Activated CD8-positive, alpha-beta memory T cell treated with anti-CD3 and anti-CD28 coated beads for 36 hours (primary cell): Measurements from ENCODE around the gene PLXNA4. TPM values are rescaled to one million over a fixed set of nuclear protein-coding genes. Genes with fewer than 3 reads are reported as not detected.
"Not testable (repeated sequence)": the region's sequence is repeated elsewhere in the genome, so short reads cannot be mapped to it uniquely, and the experiment has no call there.

Source experiments
- CTCF ChIA-PET: fragments of 350-600 bp; sonication (Branson Sonifier 250); formaldehyde crosslinking; loops from one replicate; lab custom pipeline; 2021; ENCODE audit warnings: antibody characterized with exemption; lab: Charles Lee
- POLR2A ChIA-PET: fragments of 350-600 bp; sonication (Branson Sonifier 250); formaldehyde crosslinking; loops from one replicate; lab custom pipeline; 2021; ENCODE audit warnings: antibody characterized with exemption; lab: Charles Lee
- total RNA-seq, 2 experiments: library from RNA; stranded (reverse); gene quantifications; one replicate each; pipeline ENCODE4 v1.2.3, GENCODE V29; 2021

The PLXNA4 gene
- total RNA-seq, 2 experiments from 2014 or later: 0.04 to 0.19 TPM

DNA sequence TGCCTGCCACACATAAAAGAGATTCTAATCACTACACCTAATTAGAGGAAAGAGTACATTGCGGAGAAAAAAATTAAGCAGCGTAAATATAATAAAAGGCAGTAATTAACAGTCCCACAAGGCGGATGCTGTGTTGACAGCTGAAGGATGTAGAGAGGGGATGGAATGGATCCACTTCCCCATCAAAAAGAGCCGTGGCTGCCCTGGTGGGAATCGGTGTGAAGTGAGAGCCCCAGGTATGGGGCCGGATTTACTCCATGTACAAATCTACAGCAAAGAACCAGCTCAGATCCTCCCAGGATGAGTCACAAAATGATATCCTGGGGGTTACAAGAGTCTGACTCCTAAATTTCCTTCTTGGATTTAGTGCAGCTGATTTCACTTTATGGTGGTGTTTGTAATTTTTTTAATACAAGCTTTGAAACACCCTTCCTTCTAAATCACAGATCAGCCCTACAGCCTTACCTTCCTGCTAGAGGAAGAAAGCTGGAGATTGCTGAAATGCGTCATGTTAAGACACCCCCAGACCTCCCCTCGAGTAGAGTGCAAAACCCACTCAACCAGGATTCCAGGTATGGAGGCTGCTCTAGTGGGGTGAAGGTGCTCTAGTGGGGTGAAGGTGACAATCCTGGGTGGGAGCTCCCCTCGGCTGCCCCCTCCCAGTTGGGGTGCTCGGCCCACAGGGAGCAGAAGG is 398.4 kb downstream of the PLXNA4 start:
- ChIA-PET POLR2A (no interaction called here), CTCF (no interaction called here)

DNA sequence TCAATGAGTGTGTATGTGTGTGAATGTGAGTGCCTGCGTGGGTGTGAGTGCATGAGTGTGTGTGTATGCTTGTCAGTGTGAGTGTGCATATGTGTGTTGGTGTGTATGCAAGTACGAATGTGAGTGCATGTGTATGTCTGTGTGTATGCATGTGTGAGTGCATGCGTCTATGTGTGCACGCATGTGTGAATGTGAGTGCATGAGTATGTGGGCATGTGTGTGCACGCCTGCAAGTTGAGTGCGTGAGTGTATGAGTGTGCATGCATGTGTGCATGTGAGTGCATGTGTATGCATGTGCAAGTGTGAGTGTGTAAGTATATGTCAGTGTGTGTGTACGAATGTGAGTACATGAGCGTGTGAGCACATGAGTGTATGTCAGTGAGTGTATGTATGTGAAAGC is 399.6 kb downstream of the PLXNA4 start:
- CTCF ChIA-PET: no interaction called here
- POLR2A ChIA-PET: no interaction called here

DNA sequence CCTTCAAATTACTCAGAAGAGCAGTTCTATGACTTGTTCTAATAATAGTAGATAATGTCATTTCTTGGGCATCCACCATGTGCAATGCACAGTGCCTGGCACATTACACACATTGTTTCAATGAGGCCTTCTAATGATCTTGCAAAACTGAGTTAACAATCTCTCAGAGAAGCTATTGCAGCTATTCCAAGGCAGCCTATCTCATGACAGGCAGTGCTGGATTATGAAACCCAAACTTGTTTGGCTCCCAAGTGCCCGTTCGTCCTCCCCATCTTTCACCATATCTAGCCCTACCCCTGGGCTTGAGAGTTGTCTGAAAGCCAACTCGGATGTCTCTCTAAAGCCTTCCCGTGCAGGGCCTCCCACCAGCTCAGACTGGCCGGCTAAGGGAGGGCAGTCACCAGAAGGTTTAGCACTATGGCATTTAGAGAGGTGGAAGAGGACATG is 405.1 kb downstream of the PLXNA4 start:
- ChIA-PET POLR2A (no interaction called here), CTCF (no interaction called here)

DNA sequence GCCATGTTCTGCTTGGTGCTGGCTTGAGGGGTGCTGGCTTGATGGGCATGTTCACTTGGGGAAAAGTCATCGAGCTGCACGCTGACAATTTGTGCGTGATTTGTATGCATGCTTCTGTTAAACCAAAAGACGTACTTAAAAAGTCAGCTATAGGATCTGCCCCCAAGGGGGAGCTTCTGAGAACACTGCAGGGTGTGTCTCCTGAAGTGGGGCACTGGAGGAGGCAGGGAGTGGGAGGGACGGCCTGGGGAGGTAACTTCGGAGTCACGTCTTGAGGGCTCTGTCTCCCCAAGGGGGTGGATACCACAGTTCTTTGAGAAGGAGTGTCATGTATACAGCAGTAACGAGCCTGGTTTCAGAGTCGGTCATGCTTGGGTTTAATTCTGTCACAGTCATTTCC is 406.5 kb downstream of the PLXNA4 start:
- ChIA-PET CTCF (no interaction called here), POLR2A (no interaction called here)

DNA sequence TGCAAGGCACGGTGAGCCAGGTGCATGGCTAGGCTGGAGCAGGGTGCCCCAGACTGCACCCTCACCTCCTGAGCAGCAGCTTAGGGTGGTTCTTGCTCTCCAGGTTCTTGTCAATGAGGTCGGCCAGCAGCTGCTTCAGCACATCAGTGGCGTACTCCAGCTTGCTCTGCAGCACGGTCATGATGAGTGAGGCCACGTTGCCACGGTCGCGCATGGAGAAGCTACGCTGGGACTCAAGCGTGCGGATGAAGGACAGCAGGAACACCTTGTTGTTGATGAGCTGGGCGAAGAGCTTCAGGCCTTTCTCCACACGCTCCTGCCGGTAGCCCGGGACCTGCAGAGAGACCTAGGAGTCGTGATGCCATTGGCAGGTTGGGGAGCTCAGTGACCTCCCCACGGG is 408.0 kb downstream of the PLXNA4 start:
- POLR2A ChIA-PET: no interaction called here
- CTCF ChIA-PET: no interaction called here

DNA sequence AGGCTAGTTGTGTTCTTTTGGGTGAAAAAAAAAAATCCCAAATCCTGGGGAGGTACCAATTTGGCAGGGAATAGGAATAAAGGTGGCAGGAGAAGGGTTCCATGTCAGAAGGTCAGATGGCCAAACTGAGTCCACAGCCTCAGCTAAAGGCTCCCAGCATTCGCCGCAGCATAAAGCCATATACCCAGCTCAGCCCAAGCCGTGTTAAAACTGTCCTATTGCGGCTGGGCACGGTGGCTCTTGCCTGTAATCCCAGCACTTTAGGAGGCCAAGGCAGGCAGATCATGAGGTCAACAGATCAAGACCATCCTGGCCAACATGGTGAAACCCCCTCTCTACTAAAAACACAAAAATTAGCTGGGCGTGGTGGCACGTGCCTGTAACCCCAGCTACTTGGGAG is 410.6 kb downstream of the PLXNA4 start:
- POLR2A ChIA-PET, CTCF ChIA-PET: not testable (repeated sequence)

DNA sequence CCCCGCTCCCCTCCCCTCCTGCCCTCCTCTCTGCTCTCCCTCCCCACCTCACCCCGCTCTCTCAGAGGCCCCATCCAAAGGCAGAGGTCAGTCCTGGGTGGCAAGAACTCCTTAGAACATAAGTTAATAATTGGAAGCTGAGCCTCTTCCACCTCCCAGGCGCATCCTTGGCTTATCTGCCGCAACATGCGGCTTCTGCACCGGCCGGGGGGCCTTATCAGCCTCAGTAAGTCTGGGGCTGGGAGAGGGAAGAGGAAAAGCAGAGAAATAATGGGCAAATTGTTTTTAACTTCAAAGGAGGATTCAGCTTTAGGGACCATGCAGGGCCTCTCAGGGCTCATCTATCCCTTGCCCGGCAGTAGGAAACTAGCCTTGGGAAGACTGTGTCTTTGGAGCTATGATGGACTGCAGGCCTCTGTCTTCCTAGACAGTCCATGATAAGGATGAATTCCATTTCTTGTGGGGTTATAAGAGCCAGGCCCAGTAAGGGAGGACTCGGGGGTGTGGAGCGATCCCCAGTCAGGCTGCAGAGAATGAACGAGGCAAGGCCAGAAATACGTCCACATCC is 411.6 kb downstream of the PLXNA4 start:
- ChIA-PET POLR2A (no interaction called here), CTCF (no interaction called here)

DNA sequence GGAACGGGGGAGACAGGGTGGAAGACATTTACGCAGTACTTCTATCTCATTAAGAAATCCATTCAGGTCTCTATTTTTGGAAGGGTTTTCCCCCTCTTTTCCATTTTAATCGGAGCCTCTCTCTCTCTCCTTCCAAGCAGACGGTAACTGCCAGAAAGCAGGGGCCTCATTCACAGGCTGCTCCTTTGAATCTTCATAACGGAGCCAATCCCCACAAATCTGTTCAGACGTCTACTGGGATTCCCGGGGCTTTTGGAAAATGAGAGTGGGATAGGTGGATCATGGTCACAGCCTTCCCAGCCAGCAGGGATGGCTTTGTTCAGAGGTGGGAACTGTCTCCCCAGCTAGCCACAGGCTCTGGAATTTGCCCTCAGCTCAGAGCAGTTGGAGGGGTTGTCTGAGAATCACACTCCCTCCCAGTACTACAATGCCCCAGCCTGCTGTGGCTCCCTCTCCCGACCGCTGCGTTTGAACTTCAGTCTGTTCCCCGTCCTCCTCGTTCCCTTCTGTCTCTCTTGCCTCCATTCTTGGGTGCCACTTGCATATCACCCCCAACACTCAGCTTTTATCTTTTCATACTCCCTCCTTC is 413.6 kb downstream of the PLXNA4 start:
- ChIA-PET CTCF (no interaction called here), POLR2A (no interaction called here)

DNA sequence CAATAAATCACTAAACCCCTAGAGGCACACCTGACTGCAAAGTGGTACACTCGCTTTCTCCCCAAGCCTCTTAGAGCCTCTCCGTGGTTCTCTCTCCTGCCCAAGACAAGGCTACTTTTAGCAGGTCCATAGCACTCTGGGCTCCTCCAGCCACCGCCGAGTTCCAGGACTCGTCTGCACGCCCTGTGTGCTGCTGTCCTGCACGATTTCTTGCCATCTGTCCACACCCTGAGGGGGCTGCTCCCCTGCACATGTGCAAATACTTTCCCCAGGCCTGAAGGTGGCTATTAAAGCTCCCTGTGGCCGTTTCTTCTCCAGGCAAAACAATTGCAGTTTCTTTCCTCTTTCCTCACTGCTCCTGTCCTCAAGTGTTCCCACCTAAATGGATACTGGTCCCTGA is 414.3 kb downstream of the PLXNA4 start:
- ChIA-PET CTCF (no interaction called here), POLR2A (no interaction called here)

DNA sequence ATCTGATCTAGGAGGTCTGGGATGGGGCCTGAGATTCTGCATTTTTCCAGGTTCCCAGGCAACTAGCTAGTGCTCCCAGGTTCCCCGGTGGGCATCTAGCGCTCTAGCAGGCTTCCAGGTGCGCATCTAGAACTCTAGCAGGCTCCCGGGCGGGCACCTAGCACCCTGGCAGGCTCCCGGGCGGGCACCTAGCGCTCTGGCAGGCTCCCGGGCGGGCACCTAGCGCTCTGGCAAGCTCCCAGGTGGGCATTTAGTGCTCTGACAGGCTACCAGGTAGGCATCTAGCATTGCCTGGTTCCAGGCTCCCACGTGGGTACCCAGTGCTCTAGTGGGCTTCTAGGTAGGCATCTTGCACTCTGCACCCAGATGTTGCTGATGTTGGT is 414.7 kb downstream of the PLXNA4 start:
- POLR2A ChIA-PET: no interaction called here
- CTCF ChIA-PET: no interaction called here

DNA sequence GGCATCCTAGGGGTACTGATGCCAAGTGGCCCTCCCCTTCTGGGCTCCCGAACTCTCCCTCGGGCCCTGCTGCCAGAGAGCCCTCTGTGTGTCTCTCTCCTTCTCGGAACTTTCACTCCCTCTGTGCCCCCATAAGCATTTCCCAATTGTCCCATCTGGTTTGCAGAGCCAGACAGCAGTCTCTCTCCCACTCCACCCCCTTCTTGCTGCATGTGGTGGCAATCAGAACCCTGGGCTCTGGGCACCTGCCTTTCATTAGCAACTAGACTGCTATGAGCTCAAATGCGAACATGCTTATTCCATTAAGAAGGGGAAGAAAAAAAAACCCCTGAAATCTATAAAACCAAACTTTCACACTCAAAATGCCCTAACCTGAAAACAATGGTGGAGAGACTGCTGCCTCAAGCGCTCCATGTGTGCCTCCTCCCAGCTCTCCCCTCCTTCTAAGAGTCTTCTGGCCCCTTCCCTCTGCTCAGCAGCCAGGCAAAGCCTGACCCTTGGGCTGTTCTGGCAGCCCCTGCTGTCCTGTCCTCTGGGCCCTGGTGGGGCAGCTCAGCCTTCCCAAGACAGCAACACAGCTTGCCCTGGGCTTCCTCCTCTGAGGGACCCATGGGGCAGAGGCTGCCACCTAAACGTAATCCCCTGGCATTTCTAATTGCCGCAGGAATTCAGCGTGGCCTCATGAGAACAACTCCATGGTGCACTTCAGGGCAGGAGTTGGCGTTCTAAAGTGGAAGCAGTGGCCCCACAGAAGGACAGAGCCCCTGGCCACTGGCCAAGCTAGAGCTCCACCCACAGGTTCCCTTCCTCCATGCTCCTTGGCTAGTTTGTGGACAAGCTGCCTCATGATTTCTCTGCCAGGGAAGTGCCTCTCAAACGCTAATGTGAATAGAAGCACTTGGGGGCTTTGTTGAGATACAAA is 415.4 kb downstream of the PLXNA4 start:
- CTCF ChIA-PET: no interaction called here
- POLR2A ChIA-PET: no interaction called here

DNA sequence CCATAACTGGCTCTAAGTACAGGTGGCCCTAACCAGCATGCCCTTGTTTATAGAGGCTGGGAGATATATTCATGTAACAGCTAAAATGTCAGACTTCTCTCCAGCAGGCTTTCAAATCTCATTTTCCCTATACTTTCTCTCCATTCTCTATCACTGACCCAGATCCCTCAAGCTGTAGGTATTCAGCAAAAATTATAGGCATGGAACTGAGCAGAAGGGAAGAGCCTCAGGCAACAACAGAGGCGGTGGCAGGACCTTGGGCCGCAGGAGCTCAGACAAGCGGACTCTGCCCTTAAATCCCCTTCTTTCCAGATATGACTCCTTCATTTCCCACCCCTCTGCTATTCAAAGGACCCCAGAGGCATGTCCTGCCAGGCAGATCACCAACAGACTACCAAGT is 417.4 kb downstream of the PLXNA4 start:
- ChIA-PET POLR2A (no interaction called here), CTCF (no interaction called here)

DNA sequence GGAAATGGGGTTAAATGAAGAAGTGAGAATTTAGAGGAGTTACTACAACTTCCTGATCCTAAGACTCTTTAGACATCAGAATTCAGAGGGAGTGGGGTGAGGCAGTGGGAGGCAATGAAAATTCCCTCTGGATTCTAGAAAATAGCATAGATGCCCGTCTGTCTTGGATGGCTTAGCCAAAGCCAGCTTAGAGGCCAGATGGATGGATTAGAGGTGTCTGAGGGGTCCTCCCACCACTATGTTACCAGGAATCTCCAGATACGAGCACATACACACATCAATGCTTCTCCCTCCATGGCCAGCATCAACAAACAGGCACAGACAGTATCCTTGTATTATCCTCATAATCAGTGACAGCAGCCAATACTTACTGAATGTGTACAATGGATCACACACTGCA is 418.1 kb downstream of the PLXNA4 start:
- POLR2A ChIA-PET: no interaction called here
- CTCF ChIA-PET: no interaction called here

DNA sequence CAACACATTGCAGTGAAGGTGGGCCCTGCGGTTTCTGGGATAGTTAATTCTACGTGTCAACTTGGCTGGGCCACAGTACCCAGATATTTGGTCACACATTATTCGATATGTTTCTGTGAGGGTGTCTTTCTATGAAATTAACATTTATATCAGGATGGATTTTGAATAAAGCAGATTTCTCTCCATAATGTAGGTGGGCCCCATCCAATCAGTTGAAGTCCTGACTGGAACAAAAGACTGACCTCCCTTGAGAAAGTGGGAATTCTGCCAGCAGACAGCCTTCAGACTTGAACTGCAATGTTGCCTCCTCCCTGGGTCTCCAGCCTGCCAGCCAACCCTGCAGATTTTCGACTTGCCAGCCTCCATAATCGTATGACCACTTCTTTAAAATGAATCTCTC is 420.6 kb downstream of the PLXNA4 start:
- POLR2A ChIA-PET: no interaction called here
- CTCF ChIA-PET: no interaction called here

DNA sequence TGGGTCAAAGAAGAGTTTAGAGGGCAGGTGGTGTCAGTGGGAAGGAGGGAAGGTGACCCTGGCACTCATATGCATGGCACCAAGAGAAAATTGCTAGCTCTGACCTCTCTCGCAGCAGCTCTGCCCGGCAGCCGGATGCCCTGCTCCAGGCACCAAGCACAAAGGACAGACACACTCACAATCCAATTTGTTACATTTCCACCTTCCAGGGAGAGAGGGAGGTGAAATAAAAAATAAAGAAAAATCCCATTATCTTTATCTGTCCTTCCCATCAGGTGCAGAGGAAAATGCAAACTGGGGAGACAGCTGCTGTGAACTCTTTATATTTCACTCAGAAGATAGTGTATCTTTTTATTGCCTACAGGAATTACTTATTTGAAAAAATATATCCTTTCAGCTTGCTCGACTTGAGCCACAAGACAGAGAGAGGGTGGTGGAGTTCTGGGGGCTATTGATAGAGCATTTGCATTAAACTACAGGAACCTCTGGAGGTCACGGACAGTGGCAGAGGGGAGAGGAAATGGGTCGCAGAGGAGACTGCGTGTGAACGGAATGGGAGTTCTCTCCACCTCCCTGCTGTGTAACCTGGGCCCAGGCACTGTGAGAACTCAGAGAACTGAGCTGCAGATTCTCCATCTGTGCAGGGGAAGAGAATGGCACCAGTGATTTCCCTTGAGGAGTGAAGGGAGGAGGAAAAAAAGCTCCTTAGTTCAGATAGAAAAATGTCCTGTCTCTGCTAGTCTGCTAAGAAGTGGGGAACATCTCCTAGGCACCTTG is 421.4 kb downstream of the PLXNA4 start:
- CTCF ChIA-PET: no interaction called here
- POLR2A ChIA-PET: no interaction called here

DNA sequence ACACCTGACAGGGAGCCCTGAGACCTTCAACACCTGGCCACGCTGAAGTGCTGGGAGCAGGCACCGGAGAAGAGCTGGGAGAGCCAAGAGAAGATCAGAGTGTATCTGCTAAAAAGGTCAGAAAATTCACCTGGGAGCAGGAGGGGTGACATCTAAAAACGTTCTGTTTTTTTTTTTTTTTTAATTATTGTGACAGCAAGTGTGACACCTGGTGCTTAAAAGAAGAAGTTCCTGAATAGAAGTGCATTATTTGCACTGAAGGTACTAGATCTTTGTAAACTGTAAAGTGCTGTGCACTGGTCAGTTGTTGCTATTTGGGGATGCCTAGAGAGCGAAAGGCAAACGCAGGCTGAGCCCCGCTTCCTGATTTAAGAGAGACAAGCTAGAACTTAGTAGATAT is 422.0 kb downstream of the PLXNA4 start:
- ChIA-PET POLR2A (no interaction called here), CTCF (no interaction called here)

DNA sequence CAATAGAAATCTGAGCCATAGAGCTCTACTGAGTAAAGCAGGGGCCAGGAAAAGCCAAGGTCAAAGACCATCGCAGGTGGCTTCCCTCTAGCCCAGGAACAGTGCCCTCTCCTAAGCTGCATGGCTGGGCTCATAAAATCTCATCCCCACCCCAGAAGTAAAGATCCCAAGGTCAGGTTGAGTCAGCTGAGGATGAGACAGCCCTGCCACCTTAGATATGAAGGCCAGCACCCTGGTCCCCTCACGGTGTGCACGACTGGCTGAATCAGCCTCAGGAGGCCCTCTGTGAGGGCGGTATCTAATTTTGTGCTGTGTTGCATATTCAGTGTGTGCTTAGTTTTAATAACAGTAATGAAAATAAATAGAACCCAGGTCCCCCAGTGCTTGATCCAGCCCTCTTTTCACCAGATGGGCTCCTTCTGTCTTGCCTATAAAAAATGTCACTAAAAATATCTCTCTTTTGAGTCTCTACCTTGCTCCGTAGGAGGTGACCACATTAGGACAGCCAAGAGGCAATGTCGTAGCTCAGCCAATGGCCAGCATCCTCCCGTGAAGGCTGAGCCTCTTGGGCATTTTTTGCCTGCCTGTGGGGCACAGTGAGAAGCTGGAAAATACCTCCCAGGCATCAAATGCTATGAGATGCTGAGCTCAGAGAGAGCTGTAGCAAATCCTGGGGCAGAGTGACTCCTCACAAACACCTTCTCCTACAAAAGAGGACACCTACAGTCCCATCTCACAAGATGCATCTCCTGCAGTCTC is 424.0 kb downstream of the PLXNA4 start:
- CTCF ChIA-PET: no interaction called here
- POLR2A ChIA-PET: no interaction called here

DNA sequence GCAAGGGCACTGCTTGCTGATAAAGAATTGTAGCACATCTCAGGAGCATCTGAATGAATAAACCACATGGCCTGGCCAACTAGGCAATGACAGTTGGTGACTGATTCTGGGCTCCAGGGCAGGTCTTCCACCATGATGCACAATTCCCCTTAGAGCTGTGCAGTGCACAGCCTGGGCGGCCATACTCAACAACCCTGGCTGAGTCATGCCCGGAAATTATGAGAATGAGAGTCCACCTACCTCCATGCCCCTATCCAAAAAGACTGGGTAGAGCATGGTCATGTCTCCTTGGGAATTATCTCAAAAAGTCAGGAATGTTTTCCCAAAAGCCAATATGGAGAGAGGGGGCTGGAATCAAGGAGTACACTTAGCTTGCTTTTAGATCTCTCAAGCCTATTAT is 425.6 kb downstream of the PLXNA4 start:
- CTCF ChIA-PET: no interaction called here
- POLR2A ChIA-PET: no interaction called here
